NCI-H2227 treated with DMSO at 0.1 percent for 48 hours (cell line): ENCODE measurements around the gene CDH15.
"Not testable (repeated sequence)": the region's sequence is repeated elsewhere in the genome, so short reads cannot be mapped to it uniquely, and the experiment has no call there.

Source experiments
- DNase-seq: peaks from one replicate; lab custom pipeline; 2025; lab: John Stamatoyannopoulos, UW

Gene CDH15

DNA sequence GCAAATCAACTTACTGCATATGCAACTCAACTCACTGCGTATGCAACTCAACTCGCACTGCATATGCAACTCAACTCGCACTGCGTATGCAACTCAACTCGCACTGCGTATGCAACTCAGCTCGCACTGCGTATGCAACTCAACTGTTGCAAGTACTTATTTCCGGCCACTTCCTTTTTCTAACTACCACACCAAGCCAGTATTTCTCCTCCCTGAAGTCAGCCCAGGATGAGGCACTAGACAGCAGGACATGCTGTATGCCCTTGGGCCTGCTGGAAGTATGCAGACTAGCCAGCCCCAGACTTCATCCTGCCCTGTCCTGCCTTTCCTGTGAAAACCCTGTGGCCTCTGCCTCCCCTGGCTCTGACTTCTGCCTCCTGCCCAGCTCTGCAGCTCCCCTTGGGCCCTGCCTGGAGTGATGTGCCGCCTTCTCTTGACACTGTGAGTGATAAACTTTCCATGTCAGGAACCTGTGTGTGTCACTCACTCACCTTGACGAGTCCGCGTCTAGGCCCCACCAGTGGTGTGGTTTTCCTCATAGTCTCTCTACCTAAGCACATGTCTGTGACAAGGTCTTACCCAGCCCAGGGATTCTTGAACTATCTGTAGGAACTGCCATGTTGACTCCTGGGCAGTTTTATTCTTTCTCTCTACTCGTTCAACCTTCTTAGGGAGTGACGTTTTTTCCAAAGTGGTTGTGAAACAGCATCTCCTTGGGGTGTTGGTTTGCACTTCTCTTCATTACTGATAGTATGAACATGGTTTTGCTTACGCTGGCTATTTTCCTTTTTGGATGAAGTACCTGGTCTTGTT is 62.3 kb downstream of the CDH15 start:
- no peak for DNase-seq

DNA sequence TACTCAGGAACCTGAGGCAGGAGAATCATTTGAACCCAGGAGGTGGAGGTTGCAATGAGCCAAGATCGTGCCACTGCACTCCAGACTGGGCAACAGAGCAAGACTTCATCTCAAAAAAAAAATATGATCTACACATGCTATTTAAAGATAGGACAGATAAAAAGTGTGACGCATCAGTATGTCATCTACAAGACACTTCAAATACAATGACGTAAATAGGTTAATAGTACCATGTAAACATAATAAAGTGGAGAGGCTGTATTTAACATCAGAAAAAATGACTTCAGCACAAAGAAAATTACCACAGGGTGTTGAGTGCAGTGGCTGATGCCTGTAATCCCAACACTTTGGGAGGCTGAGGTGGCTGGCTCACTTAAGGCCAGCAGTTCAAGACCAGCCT is 66.2 kb downstream of the CDH15 start:
- no peak for DNase-seq

DNA sequence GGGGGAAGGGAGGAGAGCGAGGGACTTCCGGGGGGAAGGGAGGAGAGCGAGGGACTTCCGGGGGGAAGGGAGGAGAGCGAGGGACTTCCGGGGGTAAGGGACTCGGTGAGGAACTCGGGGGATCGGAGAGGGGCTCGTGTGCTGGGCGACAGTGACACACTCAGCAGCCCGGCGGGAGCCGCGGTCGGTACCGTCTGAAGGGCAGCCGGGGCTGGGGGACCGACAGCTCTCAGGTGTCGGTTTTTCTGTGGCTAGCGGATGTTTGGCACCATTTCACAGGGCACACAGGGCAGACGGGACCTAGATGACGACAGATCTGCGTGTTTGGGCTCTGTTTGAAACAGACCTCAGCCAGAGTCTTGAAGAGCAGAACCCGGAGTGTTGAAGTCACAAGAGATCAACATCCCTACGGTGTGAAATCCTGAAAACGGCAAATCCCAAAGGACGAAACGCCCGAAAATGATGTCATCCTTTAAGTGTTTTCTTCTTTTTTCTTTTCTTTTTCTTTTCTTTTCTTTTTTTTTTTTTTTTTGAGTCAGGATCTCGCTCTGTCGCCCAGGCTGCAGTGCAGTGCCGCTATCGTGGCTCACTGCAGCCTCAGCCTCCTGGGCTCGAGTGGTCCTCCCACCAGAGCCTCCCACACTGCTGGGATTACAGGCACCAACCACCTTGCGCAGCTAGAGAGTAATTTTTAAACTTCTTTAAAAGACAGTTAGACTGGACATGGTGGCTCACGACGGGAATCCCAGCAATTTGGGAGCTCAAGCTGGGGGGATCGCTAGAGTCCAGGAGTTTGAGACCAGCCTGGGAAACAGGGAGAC is 69.8 kb downstream of the CDH15 start:
- DNase-seq: peak; percentile 26

DNA sequence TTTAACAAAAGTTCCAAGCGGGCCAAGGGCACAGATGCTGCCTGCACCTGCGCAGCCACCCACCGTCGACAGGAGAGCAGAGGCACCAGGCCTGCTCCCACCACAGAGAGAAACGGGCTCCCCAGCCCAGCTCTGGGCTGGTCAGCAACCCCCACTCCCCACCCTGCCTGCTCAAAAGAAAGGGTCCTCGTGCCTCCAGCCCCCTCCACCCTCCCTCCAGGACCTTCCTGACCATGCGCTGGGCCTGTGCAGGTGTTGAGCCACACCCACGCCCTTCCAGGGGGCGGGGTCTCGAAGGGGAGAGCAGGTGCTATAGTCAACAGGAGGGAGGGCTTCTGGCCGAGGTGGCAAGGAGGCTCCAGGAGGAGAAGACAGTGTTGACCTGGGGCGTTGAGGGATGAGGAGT is 71.2 kb downstream of the CDH15 start:
- DNase-seq: no peak

DNA sequence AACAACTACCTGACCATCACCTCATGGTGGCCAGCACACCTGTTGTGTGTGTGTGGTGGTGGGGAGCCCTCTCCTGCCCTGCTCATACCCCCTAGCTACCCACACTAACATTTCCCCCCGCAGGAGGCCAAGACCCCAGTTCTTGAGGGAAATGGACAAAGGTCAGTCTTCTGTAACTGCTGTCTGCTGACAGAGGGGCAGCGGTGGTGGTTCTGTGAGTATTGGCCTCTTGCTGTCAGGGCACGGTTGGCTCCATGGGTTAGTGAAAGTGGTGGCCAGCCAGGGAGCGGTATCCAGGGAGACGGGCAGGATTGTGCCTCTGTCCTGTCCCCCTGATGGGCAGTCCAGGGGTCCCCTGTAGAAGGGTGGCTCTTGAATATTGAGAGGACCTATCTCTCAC is 72.1 kb downstream of the CDH15 start:
- DNase-seq: no peak

DNA sequence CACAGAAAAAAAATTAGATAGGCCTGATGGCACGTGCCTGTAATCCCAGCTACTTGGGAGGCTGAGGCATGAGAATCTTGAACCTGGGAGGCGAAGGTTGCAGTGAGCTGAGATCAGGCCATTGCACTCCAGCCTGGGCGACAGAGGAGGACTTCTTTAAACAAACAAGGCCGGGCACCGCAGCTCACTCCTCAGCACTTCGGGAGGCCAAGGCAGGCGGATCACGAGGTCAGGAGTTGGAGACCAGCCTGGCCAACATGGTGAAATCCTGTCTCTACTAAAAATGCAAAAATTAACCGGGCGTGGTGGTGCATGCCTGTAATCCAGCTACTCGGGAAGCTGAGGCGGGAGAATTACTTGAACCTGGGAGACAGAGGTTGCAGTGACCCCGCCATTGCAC is 72.7 kb downstream of the CDH15 start:
- DNase-seq: not testable (repeated sequence)

DNA sequence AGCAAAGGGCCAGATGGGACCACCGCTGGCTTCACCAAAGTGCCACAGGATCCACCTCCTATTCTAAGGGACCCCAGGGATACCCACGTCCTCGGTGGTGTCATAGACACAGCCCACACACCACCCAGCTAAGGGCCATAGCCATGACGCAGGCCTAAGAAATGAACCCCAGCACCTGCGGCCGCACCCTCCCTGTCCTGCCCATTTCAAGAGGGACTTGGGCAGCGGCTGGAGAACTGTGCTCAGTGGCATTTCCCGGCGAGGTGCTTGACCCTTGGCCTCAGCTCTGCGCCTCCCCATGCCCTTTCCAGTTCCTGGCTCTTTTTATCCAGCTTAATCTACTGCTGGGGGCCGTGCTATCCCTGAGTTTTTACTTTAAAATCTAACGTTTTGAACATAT is 73.2 kb downstream of the CDH15 start:
- DNase-seq: no peak
